Measurements from ENCODE around the gene MUTYH.

GRCh38 chr1:45282351-45282750, 57.9 kb downstream of the MUTYH start:
- TF ChIP-seq CTCF (IDR thresholded peaks at IDR 0.05), result no peak
- no peak for TF ChIP-seq REST (IDR thresholded peaks at IDR 0.05; ENCODE audit: insufficient read depth in 1 of 2, low read depth in 2 of 2, low read length in 1 of 2)
- no peak for TF ChIP-seq POLR2AphosphoS5 (IDR thresholded peaks at IDR 0.05; ENCODE audit: low read depth, low read length)
- TF ChIP-seq SIN3A (IDR thresholded peaks at IDR 0.05; ENCODE audit: borderline replicate concordance, insufficient read depth, low read depth, low read length), result no peak
- TF ChIP-seq TCF7L2 (IDR thresholded peaks at IDR 0.05; ENCODE audit: low read depth, low read length), result no peak
